ENCODE data around the gene GRIP2. TPM values are rescaled to one million over a fixed set of nuclear protein-coding genes. Genes with fewer than 3 reads are reported as not detected.

Gene GRIP2
- total RNA-seq, 2 experiments from 2014 or later, result not detected

DNA sequence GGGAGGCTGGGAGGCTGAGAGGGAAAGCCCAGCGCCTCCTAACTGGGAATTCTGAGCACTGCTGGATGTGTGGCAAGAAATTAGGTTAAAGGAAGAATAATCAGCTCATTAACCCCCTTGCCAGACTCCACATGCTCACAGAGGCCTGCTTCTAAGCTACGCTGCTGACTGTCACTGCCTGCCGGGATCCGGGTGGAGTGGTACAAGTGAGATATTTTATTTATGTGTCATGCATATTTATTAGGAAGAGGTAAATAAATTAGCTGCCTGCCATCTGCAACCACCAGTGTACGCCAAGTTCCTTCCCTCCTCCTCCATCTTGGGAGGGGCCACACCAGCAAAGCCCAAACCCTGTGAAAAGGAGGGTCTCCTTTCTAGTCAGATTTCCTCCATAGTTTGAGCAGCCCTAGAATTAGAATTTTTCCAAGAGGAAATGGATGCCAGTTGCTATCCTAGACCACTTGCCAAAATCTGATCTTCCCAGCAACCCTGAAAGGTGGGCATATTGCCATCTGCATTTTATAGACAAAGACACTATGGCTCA is 43.5 kb upstream of the GRIP2 start:
- no peak overlapping the region for H3K4me3 Mint-ChIP-seq
- ATAC-seq, result no peak
- peaks cover 15% of the 10 kb centered on the region for H3K27me3 Mint-ChIP-seq
- POLR2A ChIA-PET, result no interaction called here
- H3K4me1 Mint-ChIP-seq (ENCODE audit: low read depth), result no peaks in the 10 kb centered on the region
- no peaks in the 10 kb centered on the region for H3K36me3 Mint-ChIP-seq (ENCODE audit: low read depth)
- no peak overlapping the region for H3K27ac Mint-ChIP-seq
- CTCF ChIA-PET, result no interaction called here
- no peaks in the 10 kb centered on the region for H3K9me3 Mint-ChIP-seq
- intact Hi-C loops (cut with micrococcal nuclease), result no loop called here
- no peak for DNase-seq
- TF ChIP-seq, protein P1, sequence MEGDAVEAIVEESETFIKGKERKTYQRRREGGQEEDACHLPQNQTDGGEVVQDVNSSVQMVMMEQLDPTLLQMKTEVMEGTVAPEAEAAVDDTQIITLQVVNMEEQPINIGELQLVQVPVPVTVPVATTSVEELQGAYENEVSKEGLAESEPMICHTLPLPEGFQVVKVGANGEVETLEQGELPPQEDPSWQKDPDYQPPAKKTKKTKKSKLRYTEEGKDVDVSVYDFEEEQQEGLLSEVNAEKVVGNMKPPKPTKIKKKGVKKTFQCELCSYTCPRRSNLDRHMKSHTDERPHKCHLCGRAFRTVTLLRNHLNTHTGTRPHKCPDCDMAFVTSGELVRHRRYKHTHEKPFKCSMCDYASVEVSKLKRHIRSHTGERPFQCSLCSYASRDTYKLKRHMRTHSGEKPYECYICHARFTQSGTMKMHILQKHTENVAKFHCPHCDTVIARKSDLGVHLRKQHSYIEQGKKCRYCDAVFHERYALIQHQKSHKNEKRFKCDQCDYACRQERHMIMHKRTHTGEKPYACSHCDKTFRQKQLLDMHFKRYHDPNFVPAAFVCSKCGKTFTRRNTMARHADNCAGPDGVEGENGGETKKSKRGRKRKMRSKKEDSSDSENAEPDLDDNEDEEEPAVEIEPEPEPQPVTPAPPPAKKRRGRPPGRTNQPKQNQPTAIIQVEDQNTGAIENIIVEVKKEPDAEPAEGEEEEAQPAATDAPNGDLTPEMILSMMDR (IDR thresholded peaks at IDR 0.05), result no peak

DNA sequence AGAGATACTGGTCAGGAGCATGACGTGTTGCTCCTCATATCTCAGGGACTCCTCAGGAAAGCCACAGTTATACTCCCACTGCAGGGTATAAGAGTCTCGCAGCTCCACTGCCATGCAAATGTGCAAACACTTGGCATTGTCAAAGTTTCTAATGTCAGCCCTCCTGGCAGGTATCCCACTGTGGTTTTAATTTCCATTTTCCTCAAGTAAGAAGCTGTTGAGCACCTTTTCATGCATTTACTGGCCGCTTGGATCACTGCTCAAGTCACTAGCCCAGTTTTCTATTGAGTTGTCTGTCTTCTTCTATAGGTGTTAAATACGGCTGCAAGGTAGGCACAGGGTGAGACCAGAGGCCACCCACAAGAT is 41.9 kb upstream of the GRIP2 start:
- no peak overlapping the region for H3K4me3 Mint-ChIP-seq
- DNase-seq (no peak), ATAC-seq (no peak)
- no peaks in the 10 kb centered on the region for H3K9me3 Mint-ChIP-seq
- intact Hi-C loops (cut with micrococcal nuclease), result no loop called here
- ChIA-PET CTCF (no interaction called here), POLR2A (no interaction called here)
- H3K27ac Mint-ChIP-seq, result no peak overlapping the region
- TF ChIP-seq, protein P1 (IDR thresholded peaks at IDR 0.05), result no peak
- peaks cover 15% of the 10 kb centered on the region for H3K27me3 Mint-ChIP-seq
- H3K4me1 Mint-ChIP-seq (ENCODE audit: low read depth), result no peaks in the 10 kb centered on the region
- no peaks in the 10 kb centered on the region for H3K36me3 Mint-ChIP-seq (ENCODE audit: low read depth)

DNA sequence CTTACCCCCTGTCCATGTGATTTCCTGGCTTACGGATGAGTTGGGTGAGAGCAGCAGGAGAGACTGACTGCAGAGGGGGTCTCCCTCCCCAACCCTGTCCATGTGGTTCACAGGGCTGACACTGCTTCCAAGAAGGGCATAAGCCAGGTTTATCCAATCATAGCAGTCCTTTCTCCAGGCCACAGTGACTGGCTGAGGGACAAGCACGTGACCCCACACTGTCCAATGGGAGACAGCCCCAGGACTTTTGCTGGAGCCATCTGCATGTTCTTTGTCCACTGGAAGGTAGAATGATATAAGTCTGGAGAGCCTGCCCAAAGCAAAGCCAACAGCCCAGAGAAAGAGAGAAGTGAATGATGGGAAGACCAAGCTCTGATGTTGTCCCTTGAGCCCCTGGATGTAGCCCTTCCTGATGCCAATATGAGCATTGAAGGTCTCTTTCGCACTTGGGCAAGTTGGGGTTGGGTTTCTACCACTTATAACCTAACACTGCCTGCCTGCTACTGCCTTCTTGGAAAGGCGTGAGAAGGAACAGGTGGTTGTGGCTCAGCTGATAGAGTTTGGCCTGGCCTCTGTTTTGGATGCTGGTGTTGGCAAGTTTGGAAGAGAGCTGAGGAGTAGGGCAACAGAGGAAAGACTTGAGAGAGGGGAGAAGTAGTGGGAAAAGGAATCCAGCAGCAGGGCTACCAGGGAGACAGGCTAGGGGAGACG is 41.3 kb upstream of the GRIP2 start:
- no peak overlapping the region for H3K4me3 Mint-ChIP-seq
- POLR2A ChIA-PET, result no interaction called here
- H3K4me1 Mint-ChIP-seq (ENCODE audit: low read depth), result no peaks in the 10 kb centered on the region
- ATAC-seq, result no peak
- H3K36me3 Mint-ChIP-seq (ENCODE audit: low read depth), result no peaks in the 10 kb centered on the region
- no peaks in the 10 kb centered on the region for H3K9me3 Mint-ChIP-seq
- no peak overlapping the region for H3K27ac Mint-ChIP-seq
- intact Hi-C loops (cut with micrococcal nuclease), result no loop called here
- DNase-seq, result no peak
- peaks cover 15% of the 10 kb centered on the region for H3K27me3 Mint-ChIP-seq
- CTCF ChIA-PET, result no interaction called here
- TF ChIP-seq, protein P1 (IDR thresholded peaks at IDR 0.05), result no peak

DNA sequence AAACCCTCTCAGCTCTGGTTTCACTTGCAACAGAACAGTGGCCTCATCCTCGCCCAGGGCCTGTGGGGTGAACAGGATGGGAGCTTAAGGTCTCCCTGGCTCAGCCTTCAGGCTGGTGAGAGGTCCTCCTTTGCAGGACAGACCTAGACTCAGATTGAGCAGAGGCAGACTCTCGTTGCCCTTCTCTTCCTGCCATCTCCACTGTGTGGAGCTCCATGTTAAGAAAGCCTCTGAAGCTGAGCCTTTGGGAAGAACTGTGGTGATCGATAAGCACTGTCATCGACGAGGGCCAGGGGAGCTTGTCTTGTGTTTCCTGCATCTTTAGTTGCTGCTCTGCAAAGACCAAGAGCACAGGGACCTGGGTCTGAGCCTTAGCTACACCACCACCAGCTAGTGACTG is 37.8 kb upstream of the GRIP2 start:
- intact Hi-C loops (cut with micrococcal nuclease), result no loop called here
- no peak overlapping the region for H3K27ac Mint-ChIP-seq
- no peaks in the 10 kb centered on the region for H3K4me1 Mint-ChIP-seq (ENCODE audit: low read depth)
- peaks cover 14% of the 10 kb centered on the region for H3K27me3 Mint-ChIP-seq
- ChIA-PET POLR2A (interaction anchor here (0.9 kb wide), 1 partner anchor 18 kb away, joined by 3 read pairs; no protein-coding TSS in a partner anchor), CTCF (no interaction called here)
- no peaks in the 10 kb centered on the region for H3K9me3 Mint-ChIP-seq
- DNase-seq (no peak), ATAC-seq (no peak)
- no peak overlapping the region for H3K4me3 Mint-ChIP-seq
- no peaks in the 10 kb centered on the region for H3K36me3 Mint-ChIP-seq (ENCODE audit: low read depth)
- TF ChIP-seq, protein P1 (IDR thresholded peaks at IDR 0.05), result no peak

DNA sequence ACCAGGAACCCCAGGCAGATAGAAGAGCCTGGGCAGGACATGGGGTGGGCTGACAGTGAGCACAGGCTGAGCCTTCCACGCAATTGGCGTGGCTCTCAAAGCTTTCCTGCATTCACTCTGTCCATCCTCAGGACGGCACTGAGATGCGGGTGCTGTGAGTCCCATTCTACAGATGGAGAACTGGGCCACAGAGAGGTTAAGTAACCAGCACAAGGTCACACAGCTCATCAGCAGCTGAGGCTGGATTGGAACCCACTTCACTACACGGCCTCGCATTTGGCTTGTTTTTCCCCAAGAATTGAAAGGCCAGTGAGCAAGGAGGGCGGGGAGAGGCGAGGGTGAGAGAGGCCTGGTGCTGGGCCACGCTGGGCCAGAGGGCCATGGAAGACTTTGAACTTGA is 36.0 kb upstream of the GRIP2 start:
- ATAC-seq (no peak), DNase-seq (no peak)
- Mint-ChIP-seq H3K36me3 (ENCODE audit: low read depth) (no peaks in the 10 kb centered on the region), H3K9me3 (no peaks in the 10 kb centered on the region), H3K27me3 (peaks cover 7% of the 10 kb centered on the region), H3K4me3 (no peak overlapping the region), H3K4me1 (ENCODE audit: low read depth) (no peaks in the 10 kb centered on the region), H3K27ac (no peak overlapping the region)
- POLR2A ChIA-PET, result interaction anchor here (0.5 kb wide), 1 partner anchor 91 kb away, joined by 3 read pairs; no protein-coding TSS in a partner anchor
- intact Hi-C loops (cut with micrococcal nuclease), result no loop called here
- TF ChIP-seq, protein P1 (IDR thresholded peaks at IDR 0.05), result no peak
- CTCF ChIA-PET, result no interaction called here

All from activated CD8-positive, alpha-beta T cell treated with anti-CD3 and anti-CD28 coated beads for 36 hours (primary cell).